Suprapubic skin (tissue), 4 donors: ENCODE measurements around the gene TMEM150C. TPM values are rescaled to one million over a fixed set of nuclear protein-coding genes. Genes with fewer than 3 reads are reported as not detected.

Experiments used
- DNase-seq, 2 donors: peaks; one replicate each; pipeline ENCODE4 v3.0.0-alpha.2; 2019; ENCODE audit warnings: low spot score in 2 of 2
- H3K27ac ChIP-seq: fragments of 200-600 bp; sonication (generic); one replicate; pipeline ENCODE4 v1.5.1; 2019
- H3K27me3 ChIP-seq: fragments of 200-600 bp; sonication (generic); one replicate; pipeline ENCODE4 v1.5.1; 2019
- H3K36me3 ChIP-seq: fragments of 200-600 bp; sonication (generic); one replicate; pipeline ENCODE4 v1.5.1; 2019
- H3K4me1 ChIP-seq: fragments of 200-600 bp; sonication (generic); one replicate; pipeline ENCODE4 v1.5.1; 2019
- H3K4me3 ChIP-seq: fragments of 200-600 bp; sonication (generic); one replicate; pipeline ENCODE4 v1.5.1; 2019; ENCODE audit warnings: mild to moderate bottlenecking
- H3K9me3 ChIP-seq: fragments of 200-600 bp; sonication (generic); one replicate; pipeline ENCODE4 v1.5.1; 2019
- EP300 ChIP-seq: sonication (generic); formaldehyde crosslinking; IDR thresholded peaks from one replicate; pipeline ENCODE4 v1.6.1; 2017; ENCODE audit warnings: antibody characterized with exemption
- POLR2A ChIP-seq, 2 donors: fragments of 450-650 bp; IDR thresholded peaks; one replicate each; pipeline ENCODE4 v1.6.1; 2017; ENCODE audit warnings: antibody characterized with exemption in 2 of 2, mild to moderate bottlenecking in 2 of 2, moderate library complexity in 2 of 2
- POLR2AphosphoS5 ChIP-seq, 3 donors: sonication (generic); formaldehyde crosslinking; IDR thresholded peaks; one replicate each; pipeline ENCODE4 v1.6.1; 2017; ENCODE audit warnings: antibody characterized with exemption in 3 of 3
- WGBS: methylation state at CpG from one replicate; pipeline ENCODE4 v1.1.5; 2018; 5-methylcytosine and 5-hydroxymethylcytosine counted together
- total RNA-seq, 4 donors: library from RNA; depleted of rRNA; stranded (reverse); fragments of >200 nt; gene quantifications; one replicate each; pipeline ENCODE4 v1.1.0, GENCODE V29; 2016
- TF ChIP-seq, protein P1 (sequence below), 2 donors: fragments of 200-600 bp in 1 of 2; fragments of 450-650 bp in 1 of 2; sonication (generic) in 1 of 2; IDR thresholded peaks; one replicate each; pipeline ENCODE4 v1.5.1; 2016 to 2019; ENCODE audit warnings: antibody characterized with exemption in 2 of 2, mild to moderate bottlenecking in 1 of 2, moderate library complexity in 1 of 2

TMEM150C gene
- total RNA-seq, 4 donors from 2014 or later: 3.2 to 10.7 (median 8.7) TPM

DNA sequence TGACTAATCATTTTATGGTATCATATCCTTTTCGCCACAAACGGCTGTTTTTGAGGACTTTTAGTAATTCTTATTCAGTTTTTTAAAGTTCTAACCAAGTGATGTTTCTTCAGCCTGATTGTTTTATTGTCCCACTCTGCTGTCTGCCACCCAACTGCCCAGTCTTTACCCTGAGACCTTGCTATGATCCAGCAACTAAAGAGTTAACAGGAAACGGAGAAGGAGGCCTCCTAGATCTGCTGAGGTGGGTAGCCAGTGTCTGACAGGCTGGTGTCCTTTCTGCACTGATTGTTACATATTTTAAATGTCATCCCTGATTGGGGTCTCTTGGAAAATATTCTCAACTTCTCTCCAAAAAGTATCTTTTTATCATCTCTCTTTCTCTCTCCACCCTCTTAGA is 7.9 kb upstream of the TMEM150C start:
- Histone ChIP-seq H3K27me3 (no peaks in the 10 kb centered on the region), H3K27ac (no peak overlapping the region), H3K4me1 (no peaks in the 10 kb centered on the region), H3K36me3 (no peaks in the 10 kb centered on the region), H3K4me3 (no peak overlapping the region), H3K9me3 (no peaks in the 10 kb centered on the region)
- WGBS: 67% methylated on average over 3 of the region's 3 CpGs
- DNase-seq: no peak
- TF ChIP-seq POLR2AphosphoS5 (IDR thresholded peaks at IDR 0.05) (no peak), EP300 (no peak), POLR2A (IDR thresholded peaks at IDR 0.05) (no peak)
- TF ChIP-seq, protein P1, sequence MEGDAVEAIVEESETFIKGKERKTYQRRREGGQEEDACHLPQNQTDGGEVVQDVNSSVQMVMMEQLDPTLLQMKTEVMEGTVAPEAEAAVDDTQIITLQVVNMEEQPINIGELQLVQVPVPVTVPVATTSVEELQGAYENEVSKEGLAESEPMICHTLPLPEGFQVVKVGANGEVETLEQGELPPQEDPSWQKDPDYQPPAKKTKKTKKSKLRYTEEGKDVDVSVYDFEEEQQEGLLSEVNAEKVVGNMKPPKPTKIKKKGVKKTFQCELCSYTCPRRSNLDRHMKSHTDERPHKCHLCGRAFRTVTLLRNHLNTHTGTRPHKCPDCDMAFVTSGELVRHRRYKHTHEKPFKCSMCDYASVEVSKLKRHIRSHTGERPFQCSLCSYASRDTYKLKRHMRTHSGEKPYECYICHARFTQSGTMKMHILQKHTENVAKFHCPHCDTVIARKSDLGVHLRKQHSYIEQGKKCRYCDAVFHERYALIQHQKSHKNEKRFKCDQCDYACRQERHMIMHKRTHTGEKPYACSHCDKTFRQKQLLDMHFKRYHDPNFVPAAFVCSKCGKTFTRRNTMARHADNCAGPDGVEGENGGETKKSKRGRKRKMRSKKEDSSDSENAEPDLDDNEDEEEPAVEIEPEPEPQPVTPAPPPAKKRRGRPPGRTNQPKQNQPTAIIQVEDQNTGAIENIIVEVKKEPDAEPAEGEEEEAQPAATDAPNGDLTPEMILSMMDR (IDR thresholded peaks at IDR 0.05): no peak

DNA sequence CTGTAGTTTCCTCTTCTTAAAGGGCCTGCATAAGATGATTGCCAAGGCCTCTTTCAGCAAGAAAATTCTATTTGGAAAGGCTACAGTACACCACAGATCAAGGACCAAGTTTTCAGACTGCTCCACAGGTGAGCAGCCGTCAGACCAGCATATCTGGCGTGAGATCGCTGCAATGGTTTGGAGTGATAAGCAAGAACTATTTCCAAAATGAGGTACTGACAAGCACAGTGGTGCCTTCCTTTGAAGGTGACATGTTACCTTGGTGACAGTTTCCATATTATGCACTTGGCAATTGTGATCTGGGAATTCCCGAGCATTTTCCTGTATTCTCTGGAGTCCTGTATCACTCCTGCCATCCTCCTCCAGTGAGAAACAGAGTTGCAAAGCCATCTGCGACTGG is 7.3 kb upstream of the TMEM150C start:
- TF ChIP-seq POLR2AphosphoS5 (IDR thresholded peaks at IDR 0.05) (no peak), POLR2A (IDR thresholded peaks at IDR 0.05) (no peak), EP300 (no peak)
- TF ChIP-seq, protein P1 (IDR thresholded peaks at IDR 0.05): no peak
- DNase-seq: no peak
- H3K27ac ChIP-seq: no peak overlapping the region
- H3K4me1 ChIP-seq: no peaks in the 10 kb centered on the region
- no peak overlapping the region for H3K4me3 ChIP-seq
- WGBS: 81% methylated on average over 5 of the region's 5 CpGs
- no peaks in the 10 kb centered on the region for H3K9me3 ChIP-seq
- H3K27me3 ChIP-seq: no peaks in the 10 kb centered on the region
- no peaks in the 10 kb centered on the region for H3K36me3 ChIP-seq

DNA sequence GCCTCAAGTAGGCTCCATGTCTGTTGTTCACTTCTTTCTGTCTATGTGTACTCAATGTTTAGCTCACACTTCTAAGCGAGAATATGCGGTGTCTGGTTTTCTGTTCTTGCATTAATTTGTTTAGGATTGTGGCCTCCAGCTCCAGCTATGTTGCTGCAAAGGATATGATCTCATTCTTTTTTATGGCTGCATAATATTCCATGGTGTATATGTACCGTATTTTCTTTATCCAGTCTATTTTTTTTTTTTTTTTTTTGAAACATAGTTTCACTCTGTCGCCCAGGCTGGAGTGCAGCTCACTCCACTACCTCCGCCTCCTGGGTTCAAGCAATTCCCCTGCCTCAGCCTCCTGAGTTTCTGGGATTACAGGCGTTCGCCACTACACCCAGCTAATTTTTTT is 5.7 kb upstream of the TMEM150C start:
- H3K4me1 ChIP-seq: peaks cover under 1% of the 10 kb centered on the region
- 96% methylated on average over 7 of the region's 7 CpGs for WGBS
- H3K27me3 ChIP-seq: no peaks in the 10 kb centered on the region
- no peak for DNase-seq
- no peaks in the 10 kb centered on the region for H3K9me3 ChIP-seq
- no peak overlapping the region for H3K27ac ChIP-seq
- TF ChIP-seq POLR2AphosphoS5 (IDR thresholded peaks at IDR 0.05): no peak
- TF ChIP-seq, protein P1 (IDR thresholded peaks at IDR 0.05): no peak
- TF ChIP-seq EP300: no peak
- TF ChIP-seq POLR2A (IDR thresholded peaks at IDR 0.05): no peak
- H3K36me3 ChIP-seq: no peaks in the 10 kb centered on the region
- H3K4me3 ChIP-seq: no peak overlapping the region

DNA sequence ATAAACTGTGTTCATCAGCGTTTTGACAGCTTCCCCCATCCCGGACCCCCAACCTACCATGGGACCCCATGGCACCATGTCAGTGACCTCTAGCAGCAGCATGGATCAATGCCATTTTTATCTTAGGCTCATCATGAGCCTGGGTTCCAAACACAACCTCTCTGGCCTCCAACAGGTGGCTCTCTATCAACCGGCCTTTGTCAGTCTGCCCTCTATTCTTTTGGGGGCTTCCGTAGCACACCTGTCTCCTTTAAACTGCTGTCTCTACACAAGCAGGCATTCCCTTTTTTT is 721 bp upstream of the TMEM150C start:
- TF ChIP-seq EP300: no peak
- TF ChIP-seq, protein P1 (IDR thresholded peaks at IDR 0.05): no peak
- TF ChIP-seq POLR2AphosphoS5 (IDR thresholded peaks at IDR 0.05): no peak
- no peak for TF ChIP-seq POLR2A (IDR thresholded peaks at IDR 0.05)
- 81% methylated on average over 4 of the region's 4 CpGs for WGBS
- H3K4me1 ChIP-seq: peaks cover 18% of the 10 kb centered on the region
- no peak overlapping the region for H3K27ac ChIP-seq
- H3K27me3 ChIP-seq: peaks cover 3% of the 10 kb centered on the region
- DNase-seq: no peak
- H3K9me3 ChIP-seq: no peaks in the 10 kb centered on the region
- H3K4me3 ChIP-seq: peak overlapping the region; percentile 82
- no peaks in the 10 kb centered on the region for H3K36me3 ChIP-seq

DNA sequence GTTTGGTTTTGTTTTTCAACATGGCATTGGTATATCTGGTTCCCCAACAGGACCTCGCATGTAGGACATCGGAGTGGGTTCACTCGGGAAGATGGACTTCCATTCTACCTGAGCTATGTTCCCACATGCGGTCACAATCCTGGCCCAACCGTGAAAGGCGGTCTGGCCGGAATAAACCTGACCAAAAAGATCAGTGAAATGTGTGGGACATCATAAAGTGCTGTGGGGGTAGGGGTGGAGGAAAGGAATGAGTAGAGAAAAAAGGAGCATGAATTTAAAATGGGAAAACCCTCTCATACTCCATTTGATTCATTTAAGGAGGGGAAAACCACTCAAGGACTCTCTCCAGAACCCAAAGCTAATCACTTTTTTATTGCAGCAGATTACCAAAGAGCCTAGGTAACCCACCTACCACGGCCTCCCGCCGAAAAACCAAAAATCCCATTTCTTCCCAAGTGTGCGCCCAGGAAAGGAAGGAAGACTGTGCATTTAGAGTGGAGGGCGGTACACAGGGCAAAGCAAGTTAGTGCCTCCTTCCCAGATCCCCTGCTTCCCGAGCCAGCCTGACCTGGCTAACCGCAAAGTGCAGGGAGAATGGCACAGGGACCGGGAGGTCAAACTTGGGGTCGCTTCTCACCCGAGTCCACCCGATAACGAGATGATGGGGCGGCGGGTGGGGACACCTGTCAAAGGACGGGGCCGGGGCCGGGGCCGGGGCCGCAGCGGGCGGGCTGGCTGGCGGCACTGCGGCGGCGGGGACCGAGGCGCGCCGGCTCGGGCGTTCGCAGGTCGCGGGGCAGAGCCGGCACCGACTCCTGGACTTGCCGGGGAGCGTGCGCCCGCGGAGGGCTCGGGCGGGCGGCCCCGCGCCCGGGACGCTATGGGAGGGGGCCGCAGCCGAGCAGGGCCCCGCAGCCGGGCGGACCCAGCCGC is 669 bp downstream of the TMEM150C start:
- peaks cover 18% of the 10 kb centered on the region for H3K4me1 ChIP-seq
- H3K9me3 ChIP-seq: no peaks in the 10 kb centered on the region
- WGBS: 66% methylated on average over 12 of the region's 61 CpGs
- no peaks in the 10 kb centered on the region for H3K36me3 ChIP-seq
- DNase-seq: no peak
- H3K4me3 ChIP-seq: peak overlapping the region; percentile 82
- peaks cover 3% of the 10 kb centered on the region for H3K27me3 ChIP-seq
- H3K27ac ChIP-seq: no peak overlapping the region
- no peak for TF ChIP-seq EP300
- no peak for TF ChIP-seq POLR2AphosphoS5 (IDR thresholded peaks at IDR 0.05)
- TF ChIP-seq, protein P1 (IDR thresholded peaks at IDR 0.05): no peak
- no peak for TF ChIP-seq POLR2A (IDR thresholded peaks at IDR 0.05)
